Lung (tissue), 12 donors: Measurements from ENCODE around the gene SPSB1. TPM values are rescaled to one million over a fixed set of nuclear protein-coding genes. Genes with fewer than 3 reads are reported as not detected.

ENCODE experiments used
- ATAC-seq: fragments of 200-7000 bp; cut with Tn5 transposase; one replicate; pipeline ENCODE4 v1.9.1; 2020; ENCODE audit warnings: moderate number of reproducible peaks; ENCODE audit not compliant: insufficient read depth, low FRiP score
- DNase-seq, 3 donors: peaks; one replicate each; pipeline ENCODE4 v3.0.0-alpha.2; 2013 to 2017
- H3K27ac ChIP-seq, 2 donors: one replicate each; pipeline ENCODE4 v1.5.1; 2013; ENCODE audit warnings: mild to moderate bottlenecking in 2 of 2, moderate library complexity in 2 of 2, control low read depth in 1 of 2, inconsistent platforms in 1 of 2, low read depth in 1 of 2, low read length in 1 of 2
- H3K27me3 ChIP-seq, 3 donors: one replicate each; pipeline ENCODE4 v1.5.1; 2013; ENCODE audit warnings: low read length in 2 of 3; ENCODE audit not compliant: control insufficient read depth in 3 of 3, insufficient read depth in 3 of 3
- H3K36me3 ChIP-seq, 4 donors: one replicate each; pipeline ENCODE4 v1.5.1; 2013; ENCODE audit warnings: low read length in 4 of 4, mild to moderate bottlenecking in 1 of 4, moderate library complexity in 1 of 4; ENCODE audit not compliant: control insufficient read depth in 4 of 4, insufficient read depth in 4 of 4
- H3K4me1 ChIP-seq, 5 donors: one replicate each; pipeline ENCODE4 v1.5.1; 2013; ENCODE audit warnings: low read length in 5 of 5, mild to moderate bottlenecking in 2 of 5, moderate library complexity in 1 of 5; ENCODE audit not compliant: control insufficient read depth in 5 of 5, insufficient read depth in 5 of 5
- H3K4me3 ChIP-seq: one replicate; pipeline ENCODE4 v1.5.1; 2013; ENCODE audit warnings: mild to moderate bottlenecking, control low read depth, moderate library complexity
- H3K9ac ChIP-seq, 2 donors: one replicate each; pipeline ENCODE4 v1.5.1; 2013; ENCODE audit warnings: low read length in 2 of 2, control low read depth in 1 of 2; ENCODE audit not compliant: insufficient read depth in 1 of 2
- H3K9me3 ChIP-seq, 4 donors: one replicate each; pipeline ENCODE4 v1.5.1; 2013; ENCODE audit warnings: low read length in 3 of 4, mild to moderate bottlenecking in 1 of 4, moderate library complexity in 1 of 4; ENCODE audit not compliant: control insufficient read depth in 4 of 4, insufficient read depth in 3 of 4
- WGBS, 2 donors: extraction: QIAGEN DNeasy Blood & Tissue Kit; methylation state at CpG; one replicate each; pipeline ENCODE4 v1.1.7; 2013; 5-methylcytosine and 5-hydroxymethylcytosine counted together
- polyA plus RNA-seq, 2 donors: library from polyadenylated mRNA; stranded (reverse); fragments of 200-250 nt; gene quantifications; one replicate each; pipeline ENCODE4 v1.2.1, GENCODE V29; 2013
- total RNA-seq, 2 donors: library from RNA; depleted of rRNA in 1 of 2; stranded (reverse); fragments of >200 nt in 1 of 2; gene quantifications; one replicate each; pipeline ENCODE4 v1.2.1, GENCODE V29; 2014 to 2021
- TF ChIP-seq, protein P1 (sequence below): IDR thresholded peaks from 2 replicates; pipeline ENCODE4 v1.5.1; 2012; ENCODE audit warnings: mild to moderate bottlenecking; ENCODE audit errors: control extremely low read depth, extremely low read depth
- donor health status: control.
- donor health status: control.
- donor health status: Bipolar disorder and iron deficiency.
- donor health status: healthy.
- donor health status: DM: yes; HTN: yes; CAD: no.

Gene SPSB1
- total and polyA plus RNA-seq, 4 donors = 9.5 to 25.9 (median 21.6) TPM

DNA sequence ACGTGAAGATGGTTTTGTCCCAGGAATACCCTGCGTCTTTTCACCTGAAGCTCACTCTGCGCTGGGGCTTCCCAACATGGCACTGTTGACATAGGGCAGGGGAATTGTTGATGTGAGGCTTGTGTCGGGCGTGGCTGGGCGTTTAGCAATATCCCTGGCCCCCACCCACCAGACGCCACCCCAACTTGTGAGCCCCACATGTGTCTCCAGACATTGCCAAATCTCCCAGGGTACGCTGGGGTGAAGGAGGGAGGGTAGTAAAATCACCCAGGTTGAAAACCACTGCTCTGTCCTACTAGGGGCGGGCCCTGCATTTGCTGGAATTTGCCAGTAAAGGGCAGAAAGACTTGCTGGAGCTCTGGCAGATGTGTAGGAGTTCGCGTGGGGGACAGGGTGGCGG lies 36.0 kb downstream of the SPSB1 start:
- no peaks in the 10 kb centered on the region for H3K9me3 ChIP-seq
- H3K27ac ChIP-seq = no peak overlapping the region
- DNase-seq = no peak
- no peak overlapping the region for H3K9ac ChIP-seq
- WGBS, 2 donors = 77 to 84% methylated on average over 12 of the region's 12 CpGs
- no peak overlapping the region for H3K4me3 ChIP-seq
- H3K4me1 ChIP-seq = peaks cover 0 to 16% (median 9%) of the 10 kb centered on the region in 5 donors
- no peaks in the 10 kb centered on the region for H3K36me3 ChIP-seq
- TF ChIP-seq, protein P1, sequence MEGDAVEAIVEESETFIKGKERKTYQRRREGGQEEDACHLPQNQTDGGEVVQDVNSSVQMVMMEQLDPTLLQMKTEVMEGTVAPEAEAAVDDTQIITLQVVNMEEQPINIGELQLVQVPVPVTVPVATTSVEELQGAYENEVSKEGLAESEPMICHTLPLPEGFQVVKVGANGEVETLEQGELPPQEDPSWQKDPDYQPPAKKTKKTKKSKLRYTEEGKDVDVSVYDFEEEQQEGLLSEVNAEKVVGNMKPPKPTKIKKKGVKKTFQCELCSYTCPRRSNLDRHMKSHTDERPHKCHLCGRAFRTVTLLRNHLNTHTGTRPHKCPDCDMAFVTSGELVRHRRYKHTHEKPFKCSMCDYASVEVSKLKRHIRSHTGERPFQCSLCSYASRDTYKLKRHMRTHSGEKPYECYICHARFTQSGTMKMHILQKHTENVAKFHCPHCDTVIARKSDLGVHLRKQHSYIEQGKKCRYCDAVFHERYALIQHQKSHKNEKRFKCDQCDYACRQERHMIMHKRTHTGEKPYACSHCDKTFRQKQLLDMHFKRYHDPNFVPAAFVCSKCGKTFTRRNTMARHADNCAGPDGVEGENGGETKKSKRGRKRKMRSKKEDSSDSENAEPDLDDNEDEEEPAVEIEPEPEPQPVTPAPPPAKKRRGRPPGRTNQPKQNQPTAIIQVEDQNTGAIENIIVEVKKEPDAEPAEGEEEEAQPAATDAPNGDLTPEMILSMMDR = no peak
- ATAC-seq = no peak
- H3K27me3 ChIP-seq = no peaks in the 10 kb centered on the region

DNA sequence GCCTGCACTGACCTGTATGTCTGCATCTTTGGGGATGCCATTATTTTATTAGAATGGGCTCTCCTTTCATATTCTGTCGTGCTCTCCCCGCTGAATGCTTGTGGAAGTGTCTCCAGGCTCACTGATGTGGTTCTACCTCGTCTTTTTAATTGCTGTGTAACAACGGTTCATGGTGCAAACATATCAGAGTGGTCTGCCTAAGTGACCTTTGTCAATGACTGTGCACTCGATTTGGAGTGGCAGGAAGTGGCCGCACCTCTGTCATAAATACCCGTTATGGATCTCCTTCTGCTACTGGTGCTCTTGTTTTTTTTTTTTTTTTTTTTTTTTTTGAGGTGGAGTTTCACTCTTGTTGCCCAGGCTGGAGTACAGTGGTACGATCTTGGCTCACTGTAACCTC lies 38.3 kb downstream of the SPSB1 start:
- H3K27ac ChIP-seq = no peak overlapping the region
- H3K4me3 ChIP-seq = no peak overlapping the region
- no peaks in the 10 kb centered on the region for H3K36me3 ChIP-seq
- 68 to 79% methylated on average over 8 of the region's 8 CpGs for WGBS, 2 donors
- no peak for DNase-seq
- TF ChIP-seq, protein P1 = no peak
- H3K9ac ChIP-seq = no peak overlapping the region
- H3K27me3 ChIP-seq = no peaks in the 10 kb centered on the region
- no peaks in the 10 kb centered on the region for H3K9me3 ChIP-seq
- ATAC-seq = no peak
- H3K4me1 ChIP-seq = peaks cover 0 to 10% (median 6%) of the 10 kb centered on the region in 5 donors

GRCh38 chr1:9331558-9332346 lies 39.1 kb downstream of the SPSB1 start:
- no peak for ATAC-seq
- H3K9me3 ChIP-seq = no peaks in the 10 kb centered on the region
- H3K27ac ChIP-seq = no peak overlapping the region
- no peak overlapping the region for H3K4me3 ChIP-seq
- DNase-seq = no peak
- no peaks in the 10 kb centered on the region for H3K27me3 ChIP-seq
- no peak overlapping the region for H3K9ac ChIP-seq
- TF ChIP-seq, protein P1 = no peak
- WGBS, 2 donors = 83 to 85% methylated on average over 13 of the region's 13 CpGs
- peaks cover 0 to 10% (median 0%) of the 10 kb centered on the region in 5 donors for H3K4me1 ChIP-seq
- peaks cover 0 to 2% (median 0%) of the 10 kb centered on the region in 4 donors for H3K36me3 ChIP-seq
